ENCODE measurements around the gene DAO. TPM values are rescaled to one million over a fixed set of nuclear protein-coding genes. Genes with fewer than 3 reads are reported as not detected.
A peak's percentile ranks its signal among the peaks of the same experiment; 100 is the strongest.

The DAO gene
- total RNA-seq (2021) (not detected in 2 replicates), Bru-seq, nascent RNA (percentile 15 among the genes with signal in this experiment), BruChase-seq, experiment 1, labeled RNA remaining after a 2-hour chase (percentile 12 among the genes with signal in this experiment), BruChase-seq, experiment 2, labeled RNA remaining after a 6-hour chase (percentile 4 among the genes with signal in this experiment)
- long read RNA-seq = 0 reads

DNA sequence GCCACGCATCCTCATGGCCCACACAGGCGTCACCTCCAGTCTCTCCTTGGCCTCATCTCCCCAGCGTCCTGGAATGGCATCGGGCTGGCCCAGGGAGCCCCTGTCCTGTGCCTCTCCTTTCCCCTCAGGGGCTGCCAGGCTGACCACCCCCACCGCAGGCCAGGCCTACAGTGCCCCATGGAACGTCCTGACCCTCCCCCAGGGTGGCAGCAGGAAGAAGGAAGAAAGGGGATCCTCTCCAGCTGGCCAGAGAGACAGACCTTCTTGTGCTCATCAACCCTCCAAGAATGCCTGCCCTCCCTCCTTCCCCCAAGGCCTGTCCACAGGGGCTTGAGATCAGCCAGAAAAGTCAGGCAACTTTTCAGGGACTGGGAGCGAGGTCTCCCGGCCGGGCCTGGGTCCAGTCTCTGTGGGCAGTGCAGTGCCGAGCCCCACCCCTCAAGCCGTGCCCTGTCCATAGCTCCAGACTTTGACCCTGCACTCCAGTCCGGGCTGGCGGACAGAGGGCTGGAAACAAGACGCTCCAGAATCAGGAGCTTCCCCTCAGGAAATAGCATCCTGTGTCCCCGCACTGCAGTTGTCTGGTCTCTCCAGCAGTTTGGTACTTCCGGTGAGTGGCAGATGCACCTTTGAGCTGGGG, at the start of gene DAO:
DAO (plus strand) TSS at position 478 of the 640 bp plus-strand sequence. CDS start 4,915 bp downstream, outside the sequence.
- Histone ChIP-seq H3K27me3 (ENCODE audit: insufficient read depth, low read depth) (no peaks in the 10 kb centered on the region), H3K36me3 (ENCODE audit: low read depth) (no peaks in the 10 kb centered on the region), H3K4me1 (replicated peaks; ENCODE audit: insufficient read depth) (no peaks in the 10 kb centered on the region), H4K20me1 (ENCODE audit: insufficient read depth) (no peaks in the 10 kb centered on the region), H3F3A (ENCODE audit: insufficient read depth, low read depth) (no peaks in the 10 kb centered on the region), H3K9me3 (ENCODE audit: insufficient read depth, low read depth) (no peaks in the 10 kb centered on the region), H3K9me2 (ENCODE audit: insufficient read depth) (no peaks in the 10 kb centered on the region), H3K4me2 (no peak within 1 kb of the TSS), H3K27ac (no peak within 1 kb of the TSS), H2AFZ (no peak within 1 kb of the TSS), H3K4me3 (no peak within 1 kb of the TSS), H3K79me2 (ENCODE audit: low read depth) (no peaks in the 10 kb centered on the region)
- no peak for DNase-seq
- CTCF ChIA-PET = no interaction called here
- TF ChIP-seq, protein P1, sequence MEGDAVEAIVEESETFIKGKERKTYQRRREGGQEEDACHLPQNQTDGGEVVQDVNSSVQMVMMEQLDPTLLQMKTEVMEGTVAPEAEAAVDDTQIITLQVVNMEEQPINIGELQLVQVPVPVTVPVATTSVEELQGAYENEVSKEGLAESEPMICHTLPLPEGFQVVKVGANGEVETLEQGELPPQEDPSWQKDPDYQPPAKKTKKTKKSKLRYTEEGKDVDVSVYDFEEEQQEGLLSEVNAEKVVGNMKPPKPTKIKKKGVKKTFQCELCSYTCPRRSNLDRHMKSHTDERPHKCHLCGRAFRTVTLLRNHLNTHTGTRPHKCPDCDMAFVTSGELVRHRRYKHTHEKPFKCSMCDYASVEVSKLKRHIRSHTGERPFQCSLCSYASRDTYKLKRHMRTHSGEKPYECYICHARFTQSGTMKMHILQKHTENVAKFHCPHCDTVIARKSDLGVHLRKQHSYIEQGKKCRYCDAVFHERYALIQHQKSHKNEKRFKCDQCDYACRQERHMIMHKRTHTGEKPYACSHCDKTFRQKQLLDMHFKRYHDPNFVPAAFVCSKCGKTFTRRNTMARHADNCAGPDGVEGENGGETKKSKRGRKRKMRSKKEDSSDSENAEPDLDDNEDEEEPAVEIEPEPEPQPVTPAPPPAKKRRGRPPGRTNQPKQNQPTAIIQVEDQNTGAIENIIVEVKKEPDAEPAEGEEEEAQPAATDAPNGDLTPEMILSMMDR (conservative IDR thresholded peaks at IDR 0.05) = no peak
- no peak for TF ChIP-seq EZH2 (IDR thresholded peaks at IDR 0.05; ENCODE audit: low read depth)
- no TSS peak for BruUV-seq (replicated peaks)
- intact Hi-C loops (cut with micrococcal nuclease; ENCODE audit: unreplicated experiment) = no loop called here
- POLR2A ChIA-PET (ENCODE audit: unreplicated experiment) = no interaction called here

DNA sequence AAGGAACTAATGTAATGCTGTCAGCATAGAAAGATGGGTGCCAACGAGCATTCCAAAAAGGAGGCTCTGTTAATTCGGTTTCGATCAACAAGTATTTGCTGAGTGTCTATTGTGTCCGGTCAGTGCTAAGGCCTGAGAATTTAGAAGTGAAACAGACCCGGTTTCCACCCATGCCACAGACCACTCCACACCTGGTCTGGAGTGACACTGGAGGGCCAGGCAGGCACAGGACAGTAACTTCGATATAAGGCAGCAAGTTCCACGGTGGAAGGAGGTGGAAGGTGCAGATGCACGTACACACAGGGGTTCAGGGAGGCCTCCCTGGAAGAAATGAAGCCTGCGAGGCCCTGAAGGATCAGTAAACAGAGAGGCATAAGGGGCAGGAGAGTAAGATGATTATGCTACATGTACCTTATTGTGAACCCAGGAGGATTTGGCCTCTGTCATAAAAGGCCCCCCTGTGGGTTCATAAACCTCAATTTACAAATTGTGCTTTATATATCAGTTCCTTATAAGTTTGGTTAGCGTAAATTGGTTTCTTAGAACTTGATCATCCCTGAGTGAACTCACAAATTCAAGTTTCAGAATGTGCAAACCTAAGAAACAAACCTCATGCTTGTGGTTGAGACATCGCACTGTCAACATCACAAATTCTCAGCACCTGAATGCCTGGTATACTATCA, 48.4 kb upstream of the DAO start:
- TF ChIP-seq, protein P1 (conservative IDR thresholded peaks at IDR 0.05) = no peak
- no peak for TF ChIP-seq EZH2 (IDR thresholded peaks at IDR 0.05; ENCODE audit: low read depth)
- CTCF ChIA-PET = no interaction called here
- H3K9me2 ChIP-seq (ENCODE audit: insufficient read depth) = no peaks in the 10 kb centered on the region
- 0 out of 2 replicates have a peak overlapping the region, but pooled peaks have one; percentile 93 for H3K27ac ChIP-seq
- intact Hi-C loops (cut with micrococcal nuclease; ENCODE audit: unreplicated experiment) = loop anchor here (5.0 kb wide), 1 partner anchor 99 kb away; the partner anchor contains the start of gene CORO1C
- no peak overlapping the region for H3K4me3 ChIP-seq
- H3K4me1 ChIP-seq (replicated peaks; ENCODE audit: insufficient read depth) = peaks cover 28% of the 10 kb centered on the region
- H3K4me2 ChIP-seq = no peak overlapping the region
- DNase-seq = no peak
- H4K20me1 ChIP-seq (ENCODE audit: insufficient read depth) = no peaks in the 10 kb centered on the region
- H3K79me2 ChIP-seq (ENCODE audit: low read depth) = peaks cover 54% of the 10 kb centered on the region
- POLR2A ChIA-PET (ENCODE audit: unreplicated experiment) = no interaction called here
- no peaks in the 10 kb centered on the region for H3K27me3 ChIP-seq (ENCODE audit: insufficient read depth, low read depth)
- BruUV-seq (replicated peaks) = no TSS peak
- no peaks in the 10 kb centered on the region for H3K9me3 ChIP-seq (ENCODE audit: insufficient read depth, low read depth)
- H3K36me3 ChIP-seq (ENCODE audit: low read depth) = peaks cover 32% of the 10 kb centered on the region
- no peak overlapping the region for H2AFZ ChIP-seq
- H3F3A ChIP-seq (ENCODE audit: insufficient read depth, low read depth) = peaks cover 30% of the 10 kb centered on the region

DNA sequence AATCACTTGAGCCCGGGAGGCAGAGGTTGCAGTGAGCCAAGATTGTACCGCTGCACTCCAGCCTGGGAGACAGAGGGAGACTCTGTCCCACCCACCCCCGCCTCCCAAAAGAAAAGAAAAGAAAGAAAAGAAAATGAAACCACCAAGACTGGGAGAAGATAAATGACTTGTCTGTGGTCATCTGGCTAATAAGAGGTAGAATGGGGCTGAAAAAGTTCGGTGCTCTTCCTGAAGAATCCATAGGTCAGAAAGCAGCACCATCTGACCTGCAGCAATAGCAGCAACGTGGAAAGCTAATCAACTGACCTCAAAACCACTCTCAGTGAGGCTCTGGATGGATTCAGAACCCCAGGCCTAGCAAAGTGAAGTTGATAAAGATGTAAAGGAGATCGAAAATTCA, 47.7 kb upstream of the DAO start:
- H3K27ac ChIP-seq = peak overlapping the region; percentile 93
- H3K36me3 ChIP-seq (ENCODE audit: low read depth) = peaks cover 32% of the 10 kb centered on the region

More for the DNA sequence above, 47.7 kb upstream of the DAO start:
- Histone ChIP-seq H2AFZ (no peak overlapping the region), H3K79me2 (ENCODE audit: low read depth) (peaks cover 61% of the 10 kb centered on the region), H3K4me2 (peak overlapping the region; percentile 79), H3K4me3 (no peak overlapping the region), H3F3A (ENCODE audit: insufficient read depth, low read depth) (peaks cover 35% of the 10 kb centered on the region), H3K27me3 (ENCODE audit: insufficient read depth, low read depth) (no peaks in the 10 kb centered on the region), H3K9me2 (ENCODE audit: insufficient read depth) (no peaks in the 10 kb centered on the region), H4K20me1 (ENCODE audit: insufficient read depth) (no peaks in the 10 kb centered on the region), H3K4me1 (replicated peaks; ENCODE audit: insufficient read depth) (peaks cover 34% of the 10 kb centered on the region), H3K9me3 (ENCODE audit: insufficient read depth, low read depth) (no peaks in the 10 kb centered on the region)
- ChIA-PET POLR2A (ENCODE audit: unreplicated experiment) (interaction anchor here (0.6 to 0.7 kb wide), 4 partner anchors 17 to 192 kb away, joined by 3 to 16 read pairs (median 4); no protein-coding TSS in a partner anchor), CTCF (interaction anchor here (0.6 to 0.8 kb wide), 2 partner anchors 119 to 168 kb away, joined by 3 read pairs; no protein-coding TSS in a partner anchor)
- TF ChIP-seq EZH2 (IDR thresholded peaks at IDR 0.05; ENCODE audit: low read depth) = no peak
- TF ChIP-seq, protein P1 (conservative IDR thresholded peaks at IDR 0.05) = no peak
- no peak for DNase-seq
- intact Hi-C loops (cut with micrococcal nuclease; ENCODE audit: unreplicated experiment) = loop anchor here (5.0 kb wide), 1 partner anchor 100 kb away; the partner anchor contains the start of gene CORO1C
- no TSS peak for BruUV-seq (replicated peaks)

Measured in PC-9 (cell line).